ENCODE results near the gene RCSD1.

The RCSD1 gene

GRCh38 chr1:167670563-167670962 is 40.5 kb downstream of the RCSD1 start:
- DNase-seq = no peak

- no peak for DNase-seq
Measured at GRCh38 chr1:167671727-167672511, 41.9 kb downstream of the RCSD1 start.

GRCh38 chr1:167672831-167673230 is 42.8 kb downstream of the RCSD1 start:
- DNase-seq = no peak

GRCh38 chr1:167673265-167673664 is 43.2 kb downstream of the RCSD1 start:
- no peak for DNase-seq

DNA sequence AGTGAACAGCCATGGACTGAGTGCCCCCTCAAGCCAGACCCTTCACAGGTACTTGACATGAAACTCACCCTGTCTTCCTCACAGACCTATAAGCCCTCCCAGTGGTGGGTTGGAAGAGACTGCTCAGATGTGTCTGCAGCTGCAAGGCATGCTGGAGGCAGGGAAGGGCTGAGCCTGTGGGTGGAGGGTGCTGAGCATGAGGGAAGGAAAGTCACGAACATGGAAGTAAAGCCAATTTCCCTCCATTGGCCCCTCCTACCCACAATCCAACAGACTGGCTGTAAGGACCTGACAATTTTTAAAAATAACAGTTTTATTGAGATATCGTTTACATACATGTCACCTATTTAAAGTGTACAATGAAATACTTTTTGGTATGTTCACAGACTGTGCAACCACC is 44.1 kb downstream of the RCSD1 start:
- no peak for DNase-seq

DNA sequence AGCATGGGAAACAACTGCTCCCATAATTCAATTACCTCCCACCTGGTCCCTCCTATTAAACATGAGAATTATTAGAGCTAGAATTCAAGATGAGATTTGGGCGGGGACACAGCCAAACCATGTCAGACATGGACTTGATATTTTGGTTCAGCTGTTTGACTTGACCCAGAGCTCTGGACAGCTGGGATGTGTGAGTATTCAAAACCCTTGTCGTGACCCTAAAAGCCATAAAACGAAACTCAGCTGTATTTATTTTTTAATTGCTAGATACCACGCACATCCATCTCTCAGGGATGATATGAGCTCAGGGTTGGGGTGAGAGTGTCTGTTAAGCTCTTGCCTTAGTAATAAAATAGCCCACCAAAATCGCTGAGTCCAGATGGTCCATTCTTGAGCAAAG is 45.4 kb downstream of the RCSD1 start:
- no peak for DNase-seq

DNA sequence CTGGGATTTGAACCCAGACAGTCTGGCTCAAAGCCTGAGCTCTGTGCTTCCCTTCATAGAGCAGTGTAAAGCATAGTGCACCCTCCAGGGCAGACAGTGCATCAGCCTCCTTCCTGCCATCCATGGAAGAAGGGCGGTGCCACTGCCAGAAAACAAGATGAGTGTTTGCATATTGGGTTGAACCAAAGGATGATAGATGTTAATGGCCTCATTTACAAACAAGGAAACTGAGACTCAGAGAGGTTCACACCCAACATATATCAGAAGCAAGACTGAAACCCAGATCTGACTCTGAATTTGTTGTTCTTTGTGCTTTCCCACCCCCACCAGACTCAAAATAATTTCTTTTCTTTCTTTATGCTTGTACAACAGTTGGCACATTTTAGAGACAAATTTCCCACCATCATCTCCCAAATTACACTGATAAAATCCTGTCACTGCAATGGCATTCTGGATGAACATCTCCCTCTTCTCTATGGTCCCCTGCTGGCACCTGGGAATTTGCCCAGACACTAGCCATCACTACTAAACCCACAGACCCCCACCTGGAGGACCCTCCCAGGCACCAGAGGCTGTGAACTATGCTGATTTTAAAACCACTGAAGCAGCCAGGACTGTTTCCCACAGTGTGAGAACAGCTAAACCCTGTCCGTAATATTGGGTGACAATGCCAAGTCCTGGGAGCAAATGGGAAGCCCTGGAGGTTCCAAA is 46.3 kb downstream of the RCSD1 start:
- DNase-seq = peak; percentile 15

GRCh38 chr1:167676916-167677848 is 47.1 kb downstream of the RCSD1 start:
- DNase-seq = no peak

GRCh38 chr1:167678422-167678821 is 48.4 kb downstream of the RCSD1 start:
- no peak for DNase-seq

GRCh38 chr1:167678838-167679237 is 48.8 kb downstream of the RCSD1 start:
- DNase-seq = no peak

- DNase-seq = no peak
Measured at GRCh38 chr1:167679714-167680113, 49.7 kb downstream of the RCSD1 start.

DNA sequence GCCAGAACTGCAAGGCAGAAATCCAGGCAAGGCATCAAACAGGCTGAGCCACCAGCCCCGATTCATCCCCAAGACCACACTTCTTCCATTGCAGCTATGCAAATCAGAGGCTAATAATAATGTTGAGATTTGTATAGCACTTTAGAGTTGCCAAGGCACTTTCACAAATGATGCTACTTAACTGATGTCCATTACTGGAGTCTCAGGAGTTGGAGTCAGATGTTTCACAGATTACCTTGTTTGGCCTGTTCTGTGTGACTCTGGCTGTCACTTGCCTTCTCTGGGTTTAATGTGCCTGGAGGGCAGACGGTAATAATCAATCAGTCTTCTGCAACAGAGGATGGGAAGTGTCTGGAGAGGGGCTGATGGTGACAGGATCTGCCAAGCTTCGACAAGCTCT is 51.0 kb downstream of the RCSD1 start:
- DNase-seq = no peak

- no peak for DNase-seq
Measured at GRCh38 chr1:167681451-167682098, 51.5 kb downstream of the RCSD1 start.

DNA sequence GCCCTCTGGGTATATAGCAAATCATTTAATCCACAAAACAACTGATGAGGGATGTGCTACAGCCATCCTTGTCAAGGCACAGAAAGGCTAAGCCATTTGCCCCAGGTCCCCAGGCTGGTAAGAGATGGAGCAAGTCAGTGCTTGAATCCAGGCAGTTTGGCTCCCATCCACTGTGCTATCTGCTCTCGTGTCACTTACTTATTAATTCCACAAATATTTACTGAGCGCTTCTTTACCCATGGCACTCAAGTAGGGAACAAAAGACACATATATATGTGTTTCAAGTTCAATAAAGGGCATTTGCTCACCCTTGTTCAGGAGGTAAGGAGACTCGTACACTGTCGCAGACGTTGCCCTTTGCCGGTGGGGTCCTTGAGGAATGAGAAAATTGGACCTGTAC is 53.2 kb downstream of the RCSD1 start:
- DNase-seq = no peak

DNA sequence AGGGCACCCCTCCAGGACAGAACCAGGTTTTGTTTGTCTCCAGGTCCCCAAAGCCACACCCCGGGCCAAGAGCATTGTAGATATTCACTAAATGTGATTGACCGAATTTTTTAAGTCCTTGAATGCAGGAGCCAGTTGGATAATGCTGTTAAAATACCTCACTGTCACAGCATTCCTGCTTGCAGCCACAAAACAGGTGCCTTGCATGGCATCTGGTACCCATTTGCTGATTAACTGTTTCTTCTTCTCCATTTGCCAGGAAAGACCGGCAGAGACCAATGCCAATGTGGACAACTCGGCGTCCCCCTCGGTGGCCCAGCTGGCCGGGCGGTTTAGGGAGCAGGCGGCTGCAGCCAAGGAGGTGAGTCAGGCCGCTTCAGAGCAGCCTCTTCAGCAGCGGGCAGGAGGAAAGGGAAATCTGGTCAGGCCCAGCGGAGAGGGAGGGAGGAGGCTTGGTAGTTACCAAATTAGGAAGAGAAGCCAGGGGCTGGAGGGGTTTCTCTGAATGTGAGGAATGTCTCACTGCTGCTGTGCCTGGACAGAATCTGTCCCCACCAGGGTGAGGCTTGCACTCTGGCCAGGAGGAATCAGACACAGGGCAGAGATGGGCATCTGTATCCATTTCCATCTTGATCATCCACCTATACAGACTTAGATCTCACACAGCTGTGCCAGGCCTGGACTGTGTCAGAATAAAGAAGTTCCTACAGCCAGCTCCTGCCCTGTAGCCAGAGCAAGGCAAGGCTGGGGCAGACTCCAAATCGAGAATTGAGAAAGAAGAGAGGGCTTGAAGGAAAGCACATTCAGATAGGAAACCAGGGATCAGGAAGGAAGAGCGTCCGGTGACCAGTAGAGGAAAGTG is 53.8 kb downstream of the RCSD1 start:
- no peak for DNase-seq

DNA sequence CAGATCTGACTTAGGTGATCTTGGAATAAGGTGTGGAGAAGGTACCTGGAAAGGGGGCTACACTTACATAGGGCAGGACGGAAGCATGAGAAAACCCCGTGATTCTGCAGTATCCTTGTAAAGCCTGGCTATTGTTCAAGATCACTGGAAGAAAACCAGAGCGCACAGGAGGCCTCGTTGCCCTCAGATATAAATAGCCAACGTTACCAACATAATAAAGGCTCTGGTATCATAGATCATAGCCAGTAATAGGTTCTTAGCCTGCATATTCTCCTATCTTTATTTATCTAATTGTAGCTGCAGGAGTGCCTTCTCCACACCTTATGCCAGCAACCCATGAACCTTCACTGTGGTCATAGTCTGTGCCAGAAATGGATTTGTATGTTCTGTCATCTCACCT is 55.8 kb downstream of the RCSD1 start:
- DNase-seq = no peak

- peak; percentile 85 for DNase-seq
Measured at GRCh38 chr1:167687919-167688519, 58.0 kb downstream of the RCSD1 start.

GRCh38 chr1:167689567-167689920 is 59.5 kb downstream of the RCSD1 start:
- no peak for DNase-seq

- DNase-seq = no peak
Measured at GRCh38 chr1:167690053-167690452, 60.0 kb downstream of the RCSD1 start.

GRCh38 chr1:167693425-167694045 is 63.5 kb downstream of the RCSD1 start:
- DNase-seq = no peak

GRCh38 chr1:167694691-167695090 is 64.7 kb downstream of the RCSD1 start:
- DNase-seq = no peak
